IPS DF 6.9 (cell line): ENCODE results near the gene CYP27C1.
"Not testable (repeated sequence)": the region's sequence is repeated elsewhere in the genome, so short reads cannot be mapped to it uniquely, and the experiment has no call there.

ENCODE experiments used
- DNase-seq: peaks from one replicate; pipeline ENCODE4 v3.0.0-alpha.2; 2013; ENCODE audit warnings: low read depth, low spot score
- H3K27ac ChIP-seq: one replicate; pipeline ENCODE4 v1.5.1; 2013; ENCODE audit warnings: low read length, control low read depth
- H3K27me3 ChIP-seq: 2 replicates; pipeline ENCODE4 v1.6.1; 2013; ENCODE audit warnings: mild to moderate bottlenecking, low read length; ENCODE audit not compliant: control insufficient read depth, insufficient read depth
- H3K36me3 ChIP-seq: 2 replicates; pipeline ENCODE4 v1.6.1; 2013; ENCODE audit warnings: low read length; ENCODE audit not compliant: control insufficient read depth, insufficient read depth
- H3K4me1 ChIP-seq: 2 replicates; pipeline ENCODE4 v1.6.1; 2013; ENCODE audit warnings: low read length; ENCODE audit not compliant: control insufficient read depth, insufficient read depth
- H3K4me3 ChIP-seq: 2 replicates; pipeline ENCODE4 v1.5.1; 2013; ENCODE audit warnings: mild to moderate bottlenecking, low read length
- H3K9me3 ChIP-seq: 2 replicates; pipeline ENCODE4 v1.6.1; 2013; ENCODE audit warnings: low read length, inconsistent platforms; ENCODE audit not compliant: control insufficient read depth, insufficient read depth
- WGBS: extraction: QIAGEN DNeasy Blood & Tissue Kit; methylation state at CpG from one replicate; pipeline ENCODE4 v1.1.7; 2013; ENCODE audit warnings: mixed read lengths, missing lambda C conversion rate; ENCODE audit not compliant: insufficient read length, insufficient coverage; 5-methylcytosine and 5-hydroxymethylcytosine counted together

CYP27C1 gene

GRCh38 chr2:127170452-127171197, 49.5 kb downstream of the CYP27C1 start:
- Histone ChIP-seq H3K27me3 (no peaks in the 10 kb centered on the region), H3K4me3 (no peak overlapping the region), H3K36me3 (no peaks in the 10 kb centered on the region), H3K27ac (no peak overlapping the region), H3K9me3 (no peaks in the 10 kb centered on the region), H3K4me1 (no peaks in the 10 kb centered on the region)
- DNase-seq, result no peak
- WGBS, result no CpG with 5 or more reads among the region's 10 CpGs

- H3K4me1 ChIP-seq, result no peaks in the 10 kb centered on the region
- H3K9me3 ChIP-seq, result no peaks in the 10 kb centered on the region
- no peak for DNase-seq
- no peaks in the 10 kb centered on the region for H3K27me3 ChIP-seq
- no peak overlapping the region for H3K27ac ChIP-seq
- H3K36me3 ChIP-seq, result no peaks in the 10 kb centered on the region
- no peak overlapping the region for H3K4me3 ChIP-seq
- no CpG with 5 or more reads among the region's 3 CpGs for WGBS
Observed at GRCh38 chr2:127170021-127170420, 50.1 kb downstream of the CYP27C1 start.

GRCh38 chr2:127169066-127169660, 50.9 kb downstream of the CYP27C1 start:
- WGBS, result no CpG with 5 or more reads among the region's 15 CpGs
- Histone ChIP-seq H3K36me3 (no peaks in the 10 kb centered on the region), H3K27ac (no peak overlapping the region), H3K27me3 (no peaks in the 10 kb centered on the region), H3K9me3 (no peaks in the 10 kb centered on the region), H3K4me1 (no peaks in the 10 kb centered on the region), H3K4me3 (no peak overlapping the region)
- DNase-seq, result no peak

- H3K27ac ChIP-seq, result no peak overlapping the region
- DNase-seq, result no peak
- WGBS, result no CpG with 5 or more reads among the region's 12 CpGs
Observed at GRCh38 chr2:127166231-127166860, 53.8 kb downstream of the CYP27C1 start.

GRCh38 chr2:127165539-127165935, 54.6 kb downstream of the CYP27C1 start:
- DNase-seq, result no peak
- Histone ChIP-seq H3K27ac (no peak overlapping the region), H3K27me3 (no peaks in the 10 kb centered on the region), H3K36me3 (no peaks in the 10 kb centered on the region), H3K9me3 (no peaks in the 10 kb centered on the region), H3K4me1 (no peaks in the 10 kb centered on the region), H3K4me3 (no peak overlapping the region)
- no CpG with 5 or more reads among the region's 3 CpGs for WGBS

More at GRCh38 chr2:127166231-127166860, 53.8 kb downstream of the CYP27C1 start:
- Histone ChIP-seq H3K4me3 (no peak overlapping the region), H3K4me1 (no peaks in the 10 kb centered on the region), H3K9me3 (no peaks in the 10 kb centered on the region), H3K27me3 (no peaks in the 10 kb centered on the region), H3K36me3 (no peaks in the 10 kb centered on the region)

- H3K27me3 ChIP-seq, result no peaks in the 10 kb centered on the region
- no CpG with 5 or more reads among the region's 11 CpGs for WGBS
- no peaks in the 10 kb centered on the region for H3K36me3 ChIP-seq
- no peaks in the 10 kb centered on the region for H3K4me1 ChIP-seq
- H3K9me3 ChIP-seq, result no peaks in the 10 kb centered on the region
- no peak overlapping the region for H3K27ac ChIP-seq
- no peak for DNase-seq
- H3K4me3 ChIP-seq, result no peak overlapping the region
Observed at GRCh38 chr2:127164761-127165538, 55.1 kb downstream of the CYP27C1 start.

- Histone ChIP-seq H3K27ac (no peak overlapping the region), H3K36me3 (no peaks in the 10 kb centered on the region), H3K4me3 (no peak overlapping the region), H3K9me3 (no peaks in the 10 kb centered on the region), H3K27me3 (no peaks in the 10 kb centered on the region), H3K4me1 (no peaks in the 10 kb centered on the region)
- DNase-seq, result no peak
- WGBS, result no CpG with 5 or more reads among the region's 3 CpGs
Observed at GRCh38 chr2:127163921-127164320, 56.2 kb downstream of the CYP27C1 start.

GRCh38 chr2:127163090-127163406, 57.1 kb downstream of the CYP27C1 start:
- H3K27ac ChIP-seq, DNase-seq, H3K4me1 ChIP-seq, H3K36me3 ChIP-seq, H3K27me3 ChIP-seq, H3K4me3 ChIP-seq, H3K9me3 ChIP-seq: not testable (repeated sequence)
- no CpG with 5 or more reads among the region's 7 CpGs for WGBS

- Histone ChIP-seq H3K36me3 (no peaks in the 10 kb centered on the region), H3K4me1 (peaks cover 2% of the 10 kb centered on the region; the same call in 1 of the 2 replicates), H3K4me3 (no peak overlapping the region), H3K27ac (no peak overlapping the region), H3K27me3 (no peaks in the 10 kb centered on the region), H3K9me3 (no peaks in the 10 kb centered on the region)
- no peak for DNase-seq
- WGBS, result no CpG with 5 or more reads among the region's 7 CpGs
Observed at GRCh38 chr2:127162261-127163089, 57.6 kb downstream of the CYP27C1 start.
